ENCODE data around the gene PRH1. TPM values are rescaled to one million over a fixed set of nuclear protein-coding genes. Genes with fewer than 3 reads are reported as not detected.

Gene PRH1
- total RNA-seq, 1 experiment from 2014 or later, result 10.5 TPM

GRCh38 chr12:10855807-10856206, 28.2 kb downstream of the PRH1 start:
- H3K27me3 ChIP-seq (ENCODE audit: control insufficient read depth, insufficient read depth, low read length), result no peaks in the 10 kb centered on the region
- no peak overlapping the region for H3K4me3 ChIP-seq (ENCODE audit: low read depth in 2 of 2, low read length in 2 of 2)
- no peaks in the 10 kb centered on the region for H3K4me1 ChIP-seq (ENCODE audit: control insufficient read depth, insufficient read depth, low read length)
- ATAC-seq (no peak), DNase-seq (ENCODE audit: low read depth, low spot score) (no peak)
- no peaks in the 10 kb centered on the region for H3K9me3 ChIP-seq (ENCODE audit: control insufficient read depth, insufficient read depth, low read depth, low read length)
- intact Hi-C loops (cut with micrococcal nuclease; ENCODE audit: unreplicated experiment) (no loop called here), in situ Hi-C loops (cut with HindIII; ENCODE audit: low pct_unique_long_range_greater_than_20kb, low sequenced_read_pairs) (no loop called here)
- CTCF ChIA-PET, result no interaction called here
- H3K36me3 ChIP-seq (ENCODE audit: control insufficient read depth, insufficient read depth, low read length), result no peaks in the 10 kb centered on the region
- TF ChIP-seq, protein P1, sequence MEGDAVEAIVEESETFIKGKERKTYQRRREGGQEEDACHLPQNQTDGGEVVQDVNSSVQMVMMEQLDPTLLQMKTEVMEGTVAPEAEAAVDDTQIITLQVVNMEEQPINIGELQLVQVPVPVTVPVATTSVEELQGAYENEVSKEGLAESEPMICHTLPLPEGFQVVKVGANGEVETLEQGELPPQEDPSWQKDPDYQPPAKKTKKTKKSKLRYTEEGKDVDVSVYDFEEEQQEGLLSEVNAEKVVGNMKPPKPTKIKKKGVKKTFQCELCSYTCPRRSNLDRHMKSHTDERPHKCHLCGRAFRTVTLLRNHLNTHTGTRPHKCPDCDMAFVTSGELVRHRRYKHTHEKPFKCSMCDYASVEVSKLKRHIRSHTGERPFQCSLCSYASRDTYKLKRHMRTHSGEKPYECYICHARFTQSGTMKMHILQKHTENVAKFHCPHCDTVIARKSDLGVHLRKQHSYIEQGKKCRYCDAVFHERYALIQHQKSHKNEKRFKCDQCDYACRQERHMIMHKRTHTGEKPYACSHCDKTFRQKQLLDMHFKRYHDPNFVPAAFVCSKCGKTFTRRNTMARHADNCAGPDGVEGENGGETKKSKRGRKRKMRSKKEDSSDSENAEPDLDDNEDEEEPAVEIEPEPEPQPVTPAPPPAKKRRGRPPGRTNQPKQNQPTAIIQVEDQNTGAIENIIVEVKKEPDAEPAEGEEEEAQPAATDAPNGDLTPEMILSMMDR (IDR thresholded peaks at IDR 0.05), result no peak
- TF ChIP-seq TCF7L2 (IDR thresholded peaks at IDR 0.05; ENCODE audit: low read depth, low read length) (no peak), SIN3A (IDR thresholded peaks at IDR 0.05; ENCODE audit: borderline replicate concordance, insufficient read depth, low read depth, low read length) (no peak), POLR2AphosphoS5 (IDR thresholded peaks at IDR 0.05; ENCODE audit: low read depth, low read length) (no peak)
- TF ChIP-seq, protein P2, sequence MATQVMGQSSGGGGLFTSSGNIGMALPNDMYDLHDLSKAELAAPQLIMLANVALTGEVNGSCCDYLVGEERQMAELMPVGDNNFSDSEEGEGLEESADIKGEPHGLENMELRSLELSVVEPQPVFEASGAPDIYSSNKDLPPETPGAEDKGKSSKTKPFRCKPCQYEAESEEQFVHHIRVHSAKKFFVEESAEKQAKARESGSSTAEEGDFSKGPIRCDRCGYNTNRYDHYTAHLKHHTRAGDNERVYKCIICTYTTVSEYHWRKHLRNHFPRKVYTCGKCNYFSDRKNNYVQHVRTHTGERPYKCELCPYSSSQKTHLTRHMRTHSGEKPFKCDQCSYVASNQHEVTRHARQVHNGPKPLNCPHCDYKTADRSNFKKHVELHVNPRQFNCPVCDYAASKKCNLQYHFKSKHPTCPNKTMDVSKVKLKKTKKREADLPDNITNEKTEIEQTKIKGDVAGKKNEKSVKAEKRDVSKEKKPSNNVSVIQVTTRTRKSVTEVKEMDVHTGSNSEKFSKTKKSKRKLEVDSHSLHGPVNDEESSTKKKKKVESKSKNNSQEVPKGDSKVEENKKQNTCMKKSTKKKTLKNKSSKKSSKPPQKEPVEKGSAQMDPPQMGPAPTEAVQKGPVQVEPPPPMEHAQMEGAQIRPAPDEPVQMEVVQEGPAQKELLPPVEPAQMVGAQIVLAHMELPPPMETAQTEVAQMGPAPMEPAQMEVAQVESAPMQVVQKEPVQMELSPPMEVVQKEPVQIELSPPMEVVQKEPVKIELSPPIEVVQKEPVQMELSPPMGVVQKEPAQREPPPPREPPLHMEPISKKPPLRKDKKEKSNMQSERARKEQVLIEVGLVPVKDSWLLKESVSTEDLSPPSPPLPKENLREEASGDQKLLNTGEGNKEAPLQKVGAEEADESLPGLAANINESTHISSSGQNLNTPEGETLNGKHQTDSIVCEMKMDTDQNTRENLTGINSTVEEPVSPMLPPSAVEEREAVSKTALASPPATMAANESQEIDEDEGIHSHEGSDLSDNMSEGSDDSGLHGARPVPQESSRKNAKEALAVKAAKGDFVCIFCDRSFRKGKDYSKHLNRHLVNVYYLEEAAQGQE (IDR thresholded peaks at IDR 0.05; ENCODE audit: insufficient read depth in 1 of 2, low read depth in 2 of 2, low read length in 1 of 2), result no peak
- no TSS peak for BruUV-seq (replicated peaks)
- POLR2A ChIA-PET, result interaction anchor here (0.6 kb wide), 1 partner anchor 23 kb away, joined by 4 read pairs; no protein-coding TSS in a partner anchor
- H3K27ac ChIP-seq (ENCODE audit: low read length), result no peak overlapping the region

DNA sequence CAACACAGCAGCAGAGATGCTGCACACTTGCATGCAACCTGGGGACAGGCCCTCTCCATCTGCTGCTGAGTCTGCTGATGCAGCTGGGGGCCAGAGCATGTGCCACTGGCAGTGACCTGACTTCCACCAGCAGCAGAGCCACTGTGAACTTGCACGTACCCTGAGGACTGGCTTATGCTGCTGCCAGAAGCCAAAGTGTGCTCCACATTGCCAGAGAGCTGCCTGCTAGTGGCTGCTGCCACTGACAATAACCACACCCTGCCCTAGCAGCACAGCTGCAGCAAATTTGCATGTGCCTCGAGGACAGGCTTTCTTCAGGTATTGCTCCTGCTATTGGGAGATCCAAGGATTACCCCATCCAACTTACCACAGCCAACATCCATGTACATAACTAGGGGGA, 30.3 kb downstream of the PRH1 start:
- H3K4me1 ChIP-seq (ENCODE audit: control insufficient read depth, insufficient read depth, low read length), result no peaks in the 10 kb centered on the region
- intact Hi-C loops (cut with micrococcal nuclease; ENCODE audit: unreplicated experiment) (no loop called here), in situ Hi-C loops (cut with HindIII; ENCODE audit: low pct_unique_long_range_greater_than_20kb, low sequenced_read_pairs) (no loop called here)
- POLR2A ChIA-PET, result no interaction called here
- no peak for TF ChIP-seq POLR2AphosphoS5 (IDR thresholded peaks at IDR 0.05; ENCODE audit: low read depth, low read length)
- TF ChIP-seq, protein P1 (IDR thresholded peaks at IDR 0.05), result no peak
- TF ChIP-seq, protein P2 (IDR thresholded peaks at IDR 0.05; ENCODE audit: insufficient read depth in 1 of 2, low read depth in 2 of 2, low read length in 1 of 2), result no peak
- no peak for TF ChIP-seq TCF7L2 (IDR thresholded peaks at IDR 0.05; ENCODE audit: low read depth, low read length)
- TF ChIP-seq SIN3A (IDR thresholded peaks at IDR 0.05; ENCODE audit: borderline replicate concordance, insufficient read depth, low read depth, low read length), result no peak
- no peaks in the 10 kb centered on the region for H3K9me3 ChIP-seq (ENCODE audit: control insufficient read depth, insufficient read depth, low read depth, low read length)
- no peaks in the 10 kb centered on the region for H3K36me3 ChIP-seq (ENCODE audit: control insufficient read depth, insufficient read depth, low read length)
- no peak for ATAC-seq
- H3K27ac ChIP-seq (ENCODE audit: low read length), result no peak overlapping the region
- H3K27me3 ChIP-seq (ENCODE audit: control insufficient read depth, insufficient read depth, low read length), result no peaks in the 10 kb centered on the region
- CTCF ChIA-PET, result no interaction called here
- H3K4me3 ChIP-seq (ENCODE audit: low read depth in 2 of 2, low read length in 2 of 2), result no peak overlapping the region
- BruUV-seq (replicated peaks), result no TSS peak
- DNase-seq (ENCODE audit: low read depth, low spot score), result no peak
